Stimulated activated CD8-positive, alpha-beta memory T cell treated with anti-CD3 and anti-CD28 coated beads, Interleukin-7, amount 100 ng/mL, for 48 hours (primary cell): Measurements from ENCODE around the gene CAMKK1.

Source experiments
- DNase-seq, 2 donors: peaks; one replicate each; pipeline ENCODE4 v3.0.0-alpha.2; 2020; ENCODE audit warnings: low read depth in 1 of 2; ENCODE audit errors: extremely low read depth in 1 of 2

The CAMKK1 gene

GRCh38 chr17:3918372-3919122 lies 25.7 kb upstream of the CAMKK1 start:
- DNase-seq, result no peak

DNA sequence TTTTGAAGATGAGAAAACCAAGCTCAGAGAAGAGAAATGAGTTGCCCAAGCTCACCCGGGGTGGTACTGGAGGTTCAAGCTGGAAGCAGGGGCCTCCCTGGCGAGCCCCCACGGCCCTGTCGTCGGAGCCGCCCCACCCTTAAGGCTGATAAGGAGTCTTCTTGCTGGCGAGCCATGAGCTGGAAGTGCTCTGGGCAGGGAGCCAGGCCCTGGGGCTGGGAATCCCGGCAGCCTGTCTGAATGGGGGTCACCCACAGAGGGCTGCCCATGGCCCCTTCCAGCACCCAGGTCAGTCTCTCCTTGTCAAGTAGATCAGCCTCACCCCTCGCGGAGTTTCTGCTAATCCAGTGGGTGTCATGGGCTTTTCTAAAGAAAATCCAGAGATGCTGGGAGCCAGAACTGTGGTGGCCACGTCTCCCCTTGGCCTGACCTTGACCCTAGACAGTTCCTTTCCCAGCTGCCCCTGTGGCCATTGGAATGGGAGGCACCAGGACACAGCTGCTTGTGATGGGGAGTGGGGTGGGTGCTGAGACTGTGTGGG lies 24.6 kb upstream of the CAMKK1 start:
- no peak for DNase-seq

DNA sequence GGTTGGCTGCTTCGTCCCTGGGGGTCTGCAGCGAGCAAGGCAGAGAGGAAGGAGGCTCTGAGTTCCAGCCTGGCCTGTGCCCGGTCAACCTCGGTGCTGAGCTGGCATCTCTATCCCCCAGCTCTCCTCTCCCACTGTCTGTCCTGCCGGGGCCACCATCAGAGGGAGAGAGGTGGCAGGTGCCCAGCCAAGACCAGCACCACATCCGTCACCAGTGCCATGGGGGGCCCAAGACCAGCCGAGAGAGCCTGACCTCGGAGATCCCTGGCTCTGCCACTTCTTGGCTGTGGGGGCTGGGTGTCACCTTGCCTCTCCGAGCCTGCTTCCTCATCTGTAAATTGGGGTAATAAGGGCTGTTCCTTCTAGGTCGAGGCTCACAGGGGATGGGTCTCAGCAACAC lies 24.0 kb upstream of the CAMKK1 start:
- no peak for DNase-seq

GRCh38 chr17:3915995-3916696 lies 23.3 kb upstream of the CAMKK1 start, which contains the start of gene P2RX1:
Gene P2RX1 (minus strand): TSS chr17:3916465. CDS start chr17:3916225, 240 bp downstream.
- peak in 1 of 2 donors; percentile 40 for DNase-seq

GRCh38 chr17:3915581-3915994 lies 22.7 kb upstream of the CAMKK1 start:
- DNase-seq, result no peak

GRCh38 chr17:3914312-3914670 lies 21.4 kb upstream of the CAMKK1 start:
- no peak for DNase-seq

DNA sequence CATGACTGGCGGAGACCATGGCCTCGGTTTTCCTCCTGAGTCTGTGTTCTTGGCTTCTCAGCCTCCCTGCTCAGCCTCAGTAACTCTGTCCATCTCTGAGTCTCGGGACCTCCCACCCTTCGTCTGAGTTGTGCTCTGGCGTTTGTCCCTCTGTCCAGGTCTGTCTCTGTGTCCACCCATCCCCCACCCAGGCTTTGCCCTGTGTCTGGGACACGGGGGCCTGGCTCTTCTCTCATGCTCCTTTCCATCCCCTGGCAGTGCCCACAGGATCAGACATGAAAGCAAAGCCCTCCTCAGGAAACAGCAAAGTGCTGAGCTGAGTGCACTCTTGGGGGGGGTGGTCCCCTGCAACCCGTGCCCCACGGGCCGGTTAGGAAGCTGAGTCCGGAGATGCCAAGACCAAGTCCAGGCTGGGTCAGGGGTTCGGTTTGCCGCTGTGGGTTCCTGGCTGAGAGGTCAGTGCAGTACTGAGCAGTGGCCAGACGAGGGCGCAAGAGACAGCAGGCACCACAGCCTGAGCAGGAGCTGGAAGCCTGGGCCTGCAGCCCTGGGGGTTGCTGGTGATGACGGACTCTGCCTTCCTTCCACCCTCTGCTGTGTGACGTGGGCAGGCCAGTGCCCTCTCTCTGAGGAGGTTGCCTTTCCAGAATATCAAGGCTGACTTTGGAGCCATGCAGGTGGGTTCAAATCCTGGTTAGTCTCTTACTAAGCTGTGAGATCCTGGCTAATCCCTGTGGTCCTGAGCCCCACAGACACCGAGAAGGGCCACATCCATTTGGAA lies 20.9 kb upstream of the CAMKK1 start:
- peak; percentile 45 to 68 for DNase-seq

DNA sequence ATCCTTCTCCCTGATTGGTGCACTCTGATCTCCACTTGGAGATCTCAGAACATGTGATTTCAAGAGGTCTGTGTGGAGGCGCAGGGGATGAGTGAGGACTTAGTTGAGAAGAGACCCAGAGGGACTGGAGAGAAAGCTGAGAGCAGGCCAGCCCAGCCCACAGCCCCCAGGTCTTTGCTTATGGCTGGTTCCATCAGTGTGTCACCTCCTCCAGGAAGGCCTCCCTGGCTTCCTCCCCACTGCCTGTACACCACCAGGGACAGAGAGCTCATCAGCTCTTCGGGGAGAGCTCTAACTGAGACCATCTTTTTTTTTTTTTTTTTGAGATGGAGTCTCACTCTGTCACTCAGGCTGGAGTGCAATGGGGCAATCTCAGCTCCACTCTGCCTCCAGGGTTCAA lies 20.0 kb upstream of the CAMKK1 start:
- no peak for DNase-seq

- peak; percentile 33 to 68 for DNase-seq
These were observed 18.6 kb upstream of the CAMKK1 start for GRCh38 chr17:3911271-3912053.

- DNase-seq, result no peak
These were observed 17.8 kb upstream of the CAMKK1 start for GRCh38 chr17:3910420-3911270.

- no peak for DNase-seq
These were observed 16.4 kb upstream of the CAMKK1 start for GRCh38 chr17:3909257-3909656.

DNA sequence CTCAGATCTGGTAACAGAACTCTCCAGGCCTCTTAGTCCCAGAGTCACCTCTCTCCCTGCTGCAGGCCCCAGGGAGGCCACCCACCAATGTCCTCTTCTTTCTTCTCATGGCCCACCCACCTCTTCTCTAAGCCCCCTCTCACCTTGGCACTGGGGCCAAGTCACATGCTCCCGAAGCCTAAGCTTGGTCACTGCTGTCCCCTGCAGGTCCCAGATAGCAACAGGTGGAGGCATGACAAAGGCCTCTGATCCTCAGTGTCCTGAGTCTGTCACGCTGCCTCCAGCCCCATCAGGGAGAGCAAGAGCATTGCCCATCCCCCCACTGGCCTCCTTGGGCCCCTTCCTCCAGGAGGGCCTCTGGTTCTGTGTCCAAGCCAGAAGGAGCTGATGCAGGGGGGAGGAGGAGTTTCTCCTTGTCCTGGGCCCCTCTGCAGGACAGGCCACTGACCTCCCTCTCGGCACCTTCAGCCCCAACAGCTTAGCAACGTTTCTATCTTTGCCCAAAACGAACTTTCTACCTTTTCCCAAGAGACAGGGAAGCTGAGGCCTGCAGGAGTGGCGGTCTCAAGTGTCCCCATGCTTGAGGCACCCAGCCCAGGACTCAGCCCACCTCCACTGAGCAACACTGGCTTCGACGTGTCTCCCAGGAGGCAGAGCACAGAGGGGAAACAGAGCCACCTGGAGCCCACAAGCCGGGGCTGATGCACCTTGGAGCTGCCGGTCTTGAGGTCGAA lies 14.8 kb upstream of the CAMKK1 start:
- DNase-seq, result no peak

DNA sequence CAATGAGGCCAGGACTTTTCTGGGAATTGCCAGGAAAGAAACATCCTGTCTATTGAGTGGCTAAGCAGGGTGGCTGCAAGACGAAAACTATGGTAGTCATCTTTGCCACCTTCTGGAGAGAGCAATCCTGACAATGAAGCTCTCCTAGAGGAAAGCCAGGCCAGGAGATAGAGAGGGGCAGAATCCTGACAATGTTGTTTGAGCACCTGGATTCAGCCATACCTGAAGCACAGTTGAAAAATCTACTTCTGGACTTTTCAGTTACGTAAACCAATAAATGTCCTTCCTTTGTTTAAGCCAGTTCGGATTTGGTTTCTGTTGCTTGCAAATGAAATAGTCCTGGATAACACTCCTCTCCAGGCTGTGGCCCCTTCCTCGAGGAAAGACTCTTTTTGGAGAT lies 14.0 kb upstream of the CAMKK1 start:
- no peak for DNase-seq

DNA sequence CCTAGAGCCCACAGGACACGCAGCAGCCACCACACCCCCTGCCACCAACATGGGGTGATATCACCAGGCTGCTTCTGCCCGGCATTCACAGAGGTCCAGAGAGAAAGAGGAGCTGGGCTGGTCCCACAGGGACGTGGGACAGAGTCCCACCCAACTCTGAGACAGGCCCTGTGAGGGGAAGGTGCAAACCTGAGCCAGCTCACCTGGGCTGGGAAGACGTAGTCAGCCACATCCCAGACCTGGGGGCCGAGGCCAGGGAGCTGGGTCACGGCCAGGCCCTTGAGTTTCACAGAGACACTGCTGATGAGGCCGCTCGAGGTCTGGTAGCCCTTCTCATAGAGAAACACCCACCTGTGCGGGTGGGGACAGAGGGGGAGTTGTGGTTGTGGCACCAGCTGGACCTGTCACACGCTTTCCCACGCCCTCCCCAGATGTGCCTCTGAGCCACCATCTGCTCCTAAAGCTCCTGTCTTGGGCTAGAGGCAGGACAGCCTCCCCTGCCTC lies 12.2 kb upstream of the CAMKK1 start:
- no peak for DNase-seq

- no peak for DNase-seq
These were observed 11.6 kb upstream of the CAMKK1 start for GRCh38 chr17:3904501-3904900.

- no peak for DNase-seq
These were observed 11.0 kb upstream of the CAMKK1 start for GRCh38 chr17:3903881-3904290.

DNA sequence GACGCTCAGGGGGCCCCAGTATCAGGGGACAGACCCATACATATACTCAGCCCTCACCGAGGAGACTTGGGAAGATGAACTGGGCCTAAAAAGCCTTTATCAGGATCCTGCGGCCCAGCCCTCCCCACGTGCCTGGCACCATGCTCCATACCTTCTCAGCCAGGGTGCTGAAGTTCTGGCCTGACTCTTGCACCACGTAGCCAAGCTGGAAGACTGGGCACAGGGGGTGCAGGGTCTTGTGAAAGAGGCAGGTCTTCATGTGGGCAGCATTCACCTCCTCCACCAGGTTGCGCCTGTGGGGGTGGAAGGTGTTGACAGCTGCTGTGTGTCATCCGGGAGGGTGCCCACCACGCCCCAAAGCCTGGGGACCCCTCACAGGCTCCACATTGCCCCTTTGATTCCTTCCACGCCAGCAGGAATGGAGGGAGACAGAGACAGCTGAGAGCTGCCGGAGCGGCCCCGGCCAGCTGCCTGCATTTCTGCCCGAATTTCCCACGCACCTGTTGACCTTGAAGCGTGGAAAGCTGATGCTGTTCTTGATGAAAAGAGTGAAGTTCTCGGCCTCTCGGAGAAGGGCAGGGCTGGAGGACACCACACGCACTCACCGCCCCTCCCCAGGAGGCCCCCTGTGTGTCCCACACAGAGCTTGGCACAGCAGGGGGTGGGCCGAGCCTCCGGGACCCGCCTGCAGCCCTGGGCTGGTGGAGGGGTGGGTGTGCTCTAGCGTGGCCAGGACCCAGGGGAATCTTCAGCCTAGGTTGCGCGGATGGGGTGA lies 10.4 kb upstream of the CAMKK1 start:
- no peak for DNase-seq

DNA sequence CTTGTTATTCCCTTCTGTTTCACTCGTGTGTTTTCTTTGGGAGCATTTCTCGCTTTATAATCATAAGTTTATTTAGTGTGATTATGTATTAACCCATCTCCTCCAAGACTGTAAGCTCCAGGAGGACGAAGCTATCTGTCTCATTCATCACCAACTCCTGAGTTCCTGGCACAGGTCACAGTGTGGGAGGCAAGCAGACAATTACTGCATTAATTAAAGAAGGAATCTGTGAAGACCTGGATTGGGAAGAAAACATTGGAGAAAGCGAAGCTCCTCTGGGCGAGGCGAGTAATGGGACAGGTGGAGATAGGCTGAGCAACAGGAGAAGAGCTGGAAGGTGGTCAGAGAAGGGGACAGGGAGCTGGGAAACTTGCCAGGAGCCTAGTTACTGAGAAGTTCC lies 7.8 kb upstream of the CAMKK1 start:
- DNase-seq, result no peak
